SK-N-SH treated with all-trans-retinoic acid at 6 μM for 48 hours (cell line): Measurements from ENCODE around the gene IFT43.
A peak's percentile ranks its signal among the peaks of the same experiment; 100 is the strongest.

Experiments
- ATAC-seq: fragments of 200-7000 bp; cut with Tn5 transposase; 3 replicates; pipeline ENCODE4 v1.9.1; 2020; ENCODE audit warnings: mild to moderate bottlenecking, moderate library complexity
- ARNTL ChIP-seq: fragments of 450-650 bp; formaldehyde crosslinking; IDR thresholded peaks from 2 replicates; pipeline ENCODE4 v1.5.0; 2020; ENCODE audit warnings: low read depth, mild to moderate bottlenecking, moderate library complexity, borderline replicate concordance
- BACH2 ChIP-seq: fragments of 250-450 bp; sonication (Bioruptor Pico); IDR thresholded peaks from 2 replicates; pipeline ENCODE4 v1.9.0; 2021; ENCODE audit warnings: mild to moderate bottlenecking, borderline replicate concordance
- CREB5 ChIP-seq: fragments of 250-450 bp; sonication (Bioruptor Pico); IDR thresholded peaks from 2 replicates; pipeline ENCODE4 v1.5.1; 2020; ENCODE audit warnings: low read depth, mild to moderate bottlenecking, moderate library complexity
- CSDC2 ChIP-seq: fragments of 250-450 bp; sonication (Bioruptor Pico); IDR thresholded peaks from 2 replicates; pipeline ENCODE4 v1.5.0; 2020; ENCODE audit warnings: mild to moderate bottlenecking, moderate library complexity
- CSRNP3 ChIP-seq: fragments of 250-450 bp; sonication (Bioruptor Pico); IDR thresholded peaks from 2 replicates; pipeline ENCODE4 v1.5.1; 2021; ENCODE audit warnings: mild to moderate bottlenecking, moderate library complexity
- ESRRG ChIP-seq: fragments of 250-450 bp; sonication (Bioruptor Pico); IDR thresholded peaks from 2 replicates; pipeline ENCODE4 v1.6.1; 2021; ENCODE audit warnings: mild to moderate bottlenecking
- GLIS3 ChIP-seq: fragments of 250-450 bp; sonication (Bioruptor Pico); IDR thresholded peaks from 2 replicates; pipeline ENCODE4 v1.5.0; 2020; ENCODE audit warnings: mild to moderate bottlenecking, moderate library complexity
- ISL1 ChIP-seq: fragments of 250-450 bp; sonication (Bioruptor Pico); IDR thresholded peaks from 2 replicates; pipeline ENCODE4 v2.1.2; 2022; ENCODE audit warnings: mild to moderate bottlenecking, moderate library complexity
- OSR1 ChIP-seq: fragments of 250-450 bp; sonication (Bioruptor Pico); IDR thresholded peaks from 2 replicates; pipeline ENCODE4 v1.8.0; 2022; ENCODE audit warnings: moderate library complexity, mild to moderate bottlenecking, inconsistent platforms
- PATZ1 ChIP-seq: fragments of 250-450 bp; sonication (Bioruptor Pico); IDR thresholded peaks from 2 replicates; pipeline ENCODE4 v1.8.0; 2020; ENCODE audit warnings: mild to moderate bottlenecking, moderate library complexity, borderline replicate concordance
- POU6F1 ChIP-seq: fragments of 250-450 bp; sonication (Bioruptor Pico); IDR thresholded peaks from 2 replicates; pipeline ENCODE4 v1.8.0; 2021; ENCODE audit warnings: low read depth, mild to moderate bottlenecking, moderate library complexity, borderline replicate concordance
- PPARA ChIP-seq: fragments of 250-450 bp; sonication (Bioruptor Pico); IDR thresholded peaks from 2 replicates; pipeline ENCODE4 v1.5.0; 2020; ENCODE audit warnings: mild to moderate bottlenecking, borderline replicate concordance
- RARB ChIP-seq: fragments of 250-450 bp; sonication (Bioruptor Pico); IDR thresholded peaks from 2 replicates; pipeline ENCODE4 v1.8.0; 2021; ENCODE audit warnings: mild to moderate bottlenecking, moderate library complexity
- SNAI2 ChIP-seq: fragments of 250-450 bp; sonication (Bioruptor Pico); IDR thresholded peaks from 2 replicates; pipeline ENCODE4 v1.5.0; 2020; ENCODE audit warnings: mild to moderate bottlenecking, moderate library complexity
- TCF4 ChIP-seq: fragments of 250-450 bp; sonication (Bioruptor Pico); IDR thresholded peaks from 2 replicates; pipeline ENCODE4 v1.8.0; 2021; ENCODE audit warnings: mild to moderate bottlenecking, moderate library complexity, borderline replicate concordance
- TOX ChIP-seq: fragments of 250-450 bp; sonication (Bioruptor Pico); IDR thresholded peaks from 2 replicates; pipeline ENCODE4 v1.8.0; 2021; ENCODE audit warnings: mild to moderate bottlenecking, moderate library complexity, borderline replicate concordance
- TSHZ2 ChIP-seq: fragments of 250-450 bp; sonication (Bioruptor Pico); IDR thresholded peaks from 2 replicates; pipeline ENCODE4 v1.5.0; 2020; ENCODE audit warnings: mild to moderate bottlenecking, moderate library complexity
- ZC3H10 ChIP-seq: fragments of 250-450 bp; sonication (Bioruptor Pico); IDR thresholded peaks from 2 replicates; pipeline ENCODE4 v1.5.1; 2021; ENCODE audit warnings: mild to moderate bottlenecking, moderate library complexity
- ZFP3 ChIP-seq: fragments of 250-450 bp; sonication (Bioruptor Pico); IDR thresholded peaks from 2 replicates; pipeline ENCODE4 v1.5.0; 2020; ENCODE audit warnings: mild to moderate bottlenecking, moderate library complexity
- ZFP30 ChIP-seq: fragments of 450-650 bp; formaldehyde crosslinking; IDR thresholded peaks from 2 replicates; pipeline ENCODE4 v1.5.0; 2022; ENCODE audit warnings: mild to moderate bottlenecking, moderate library complexity
- ZNF70 ChIP-seq: fragments of 450-650 bp; formaldehyde crosslinking; IDR thresholded peaks from 2 replicates; pipeline ENCODE4 v1.5.0; 2020; ENCODE audit warnings: mild to moderate bottlenecking, moderate library complexity
- ZNF8 ChIP-seq: fragments of 450-650 bp; formaldehyde crosslinking; IDR thresholded peaks from 2 replicates; pipeline ENCODE4 v1.5.0; 2020; ENCODE audit warnings: mild to moderate bottlenecking, moderate library complexity

Gene IFT43

GRCh38 chr14:76053572-76054355 is 68.2 kb downstream of the IFT43 start:
- no peak for TF ChIP-seq TOX (CRISPR knock-in tag)
- ATAC-seq, result no peak

GRCh38 chr14:76055330-76055729 is 69.8 kb downstream of the IFT43 start:
- TF ChIP-seq ISL1 (CRISPR knock-in tag) (no peak), TCF4 (CRISPR knock-in tag) (no peak), ZNF70 (CRISPR knock-in tag) (no peak), BACH2 (CRISPR knock-in tag) (no peak), ZFP3 (CRISPR knock-in tag) (no peak), ESRRG (CRISPR knock-in tag) (no peak), POU6F1 (CRISPR knock-in tag) (no peak), CSRNP3 (CRISPR knock-in tag) (no peak), ZNF8 (CRISPR knock-in tag) (no peak), ZFP30 (CRISPR knock-in tag) (no peak), RARB (CRISPR knock-in tag) (no peak), GLIS3 (CRISPR knock-in tag) (no peak), ZC3H10 (CRISPR knock-in tag) (no peak), PPARA (CRISPR knock-in tag) (no peak), PATZ1 (no peak), OSR1 (CRISPR knock-in tag) (no peak), CSDC2 (CRISPR knock-in tag) (no peak)
- no peak for ATAC-seq

GRCh38 chr14:76056128-76056527 is 70.6 kb downstream of the IFT43 start:
- peak; percentile 57; the same call in 2 of the 3 replicates for ATAC-seq
- TF ChIP-seq PPARA (CRISPR knock-in tag) (no peak), TSHZ2 (CRISPR knock-in tag) (no peak), PATZ1 (no peak), TOX (CRISPR knock-in tag) (no peak), BACH2 (CRISPR knock-in tag) (no peak), CREB5 (CRISPR knock-in tag) (no peak), ZFP3 (CRISPR knock-in tag) (no peak), OSR1 (CRISPR knock-in tag) (no peak), ARNTL (CRISPR knock-in tag) (no peak), ESRRG (CRISPR knock-in tag) (no peak), SNAI2 (CRISPR knock-in tag) (no peak)
